ENCODE measurements around the gene PIK3CA.
"Not testable (repeated sequence)": the region's sequence is repeated elsewhere in the genome, so short reads cannot be mapped to it uniquely, and the experiment has no call there.

The PIK3CA gene

GRCh38 chr3:179196098-179196497 lies 47.9 kb downstream of the PIK3CA start:
- H3K4me3 ChIP-seq (ENCODE audit: low read depth, low read length) = no peak overlapping the region
- no peak for TF ChIP-seq CTCF (IDR thresholded peaks at IDR 0.05; ENCODE audit: borderline replicate concordance, insufficient read depth, low read depth, low read length)

GRCh38 chr3:179196700-179197099 lies 48.5 kb downstream of the PIK3CA start:
- no peak for TF ChIP-seq CTCF (IDR thresholded peaks at IDR 0.05; ENCODE audit: borderline replicate concordance, insufficient read depth, low read depth, low read length)
- no peak overlapping the region for H3K4me3 ChIP-seq (ENCODE audit: low read depth, low read length)

- H3K4me3 ChIP-seq (ENCODE audit: low read depth, low read length) = no peak overlapping the region
- TF ChIP-seq CTCF (IDR thresholded peaks at IDR 0.05; ENCODE audit: borderline replicate concordance, insufficient read depth, low read depth, low read length) = no peak
Measured at GRCh38 chr3:179200790-179201189, 52.6 kb downstream of the PIK3CA start.

- not testable (repeated sequence) for H3K4me3 ChIP-seq (ENCODE audit: low read depth, low read length)
Measured at GRCh38 chr3:179215550-179215949, 67.4 kb downstream of the PIK3CA start.

GRCh38 chr3:179218213-179218612 lies 70.1 kb downstream of the PIK3CA start:
- H3K4me3 ChIP-seq (ENCODE audit: low read depth, low read length) = not testable (repeated sequence)

GRCh38 chr3:179223548-179223947 lies 75.4 kb downstream of the PIK3CA start:
- TF ChIP-seq CTCF (IDR thresholded peaks at IDR 0.05; ENCODE audit: borderline replicate concordance, insufficient read depth, low read depth, low read length) = no peak
- no peak overlapping the region for H3K4me3 ChIP-seq (ENCODE audit: low read depth, low read length)

GRCh38 chr3:179224584-179224983 lies 76.4 kb downstream of the PIK3CA start:
- TF ChIP-seq CTCF (IDR thresholded peaks at IDR 0.05; ENCODE audit: borderline replicate concordance, insufficient read depth, low read depth, low read length) = no peak
- H3K4me3 ChIP-seq (ENCODE audit: low read depth, low read length) = no peak overlapping the region

GRCh38 chr3:179227349-179227748 lies 79.2 kb downstream of the PIK3CA start:
- no peak for TF ChIP-seq CTCF (IDR thresholded peaks at IDR 0.05; ENCODE audit: borderline replicate concordance, insufficient read depth, low read depth, low read length)
- H3K4me3 ChIP-seq (ENCODE audit: low read depth, low read length) = no peak overlapping the region

Measured in GM12875 (cell line).